ENCODE measurements around the gene RNASEL.
A peak's percentile ranks its signal among the peaks of the same experiment; 100 is the strongest.

RNASEL gene

GRCh38 chr1:182588500-182589396, at the start of gene RNASEL:
TSS of gene RNASEL (minus strand) at chr1:182589256. CDS start at chr1:182586806, 2,450 bp downstream.
- DNase-seq, result peak; percentile 62 to 65

DNA sequence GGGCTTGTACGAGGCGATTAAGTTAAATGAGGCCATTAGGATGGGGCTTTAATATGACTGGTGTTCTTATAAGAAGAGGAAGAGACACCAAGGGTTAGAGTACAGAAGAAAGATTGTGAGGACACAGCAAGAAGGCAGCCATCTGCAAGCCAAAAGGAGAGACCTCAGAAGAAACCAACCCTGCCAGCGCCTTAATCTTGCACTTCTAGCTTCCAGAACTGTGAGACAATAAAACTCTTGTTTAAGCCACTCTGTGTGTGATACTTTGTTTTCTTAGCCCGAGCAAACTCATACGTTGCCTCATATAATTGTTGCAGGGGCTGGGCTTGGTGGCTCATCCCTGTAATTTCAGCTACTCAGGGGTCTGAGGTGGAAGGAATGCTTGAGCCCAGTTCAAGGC, 48.7 kb upstream of the RNASEL start:
- DNase-seq, result no peak

GRCh38 chr1:182635871-182636270, 46.8 kb upstream of the RNASEL start:
- DNase-seq, result no peak

DNA sequence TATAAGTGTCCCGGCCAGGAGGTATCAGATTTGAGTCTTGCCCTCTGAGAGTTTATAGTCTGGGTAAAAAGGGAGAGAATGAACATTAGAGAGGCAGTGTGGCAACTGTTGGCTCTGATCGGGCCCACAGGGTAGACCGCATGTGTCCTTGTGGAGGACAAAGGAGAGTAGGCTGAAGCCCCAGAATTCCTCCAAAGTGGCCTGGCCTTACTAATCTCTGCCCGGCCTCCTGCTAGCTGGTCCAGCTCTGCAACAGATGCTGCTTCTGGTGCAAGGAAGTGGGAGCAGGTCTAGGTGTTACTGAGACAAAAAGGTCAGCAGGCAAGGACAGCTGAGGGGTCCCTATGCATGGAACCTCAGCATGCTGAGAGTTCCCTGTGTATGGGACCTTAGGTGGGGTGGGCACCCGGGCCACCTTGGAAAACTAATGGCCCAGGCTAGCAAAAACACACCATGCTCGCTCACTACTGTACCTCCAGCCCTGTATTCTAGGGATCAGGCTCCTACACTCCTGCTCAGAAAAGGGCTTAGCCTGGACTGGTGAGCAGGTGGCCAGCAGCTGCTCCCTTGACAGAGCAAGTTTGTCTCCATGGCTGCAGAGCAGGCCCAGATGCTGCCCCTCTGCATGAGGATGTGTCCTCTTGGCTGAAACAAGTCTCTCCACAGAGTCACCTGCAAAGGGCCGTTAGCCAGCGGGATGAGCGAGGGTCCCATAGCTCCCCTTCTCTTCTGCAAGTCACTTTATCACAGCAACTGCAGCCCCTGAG, 45.4 kb upstream of the RNASEL start:
- DNase-seq, result no peak

DNA sequence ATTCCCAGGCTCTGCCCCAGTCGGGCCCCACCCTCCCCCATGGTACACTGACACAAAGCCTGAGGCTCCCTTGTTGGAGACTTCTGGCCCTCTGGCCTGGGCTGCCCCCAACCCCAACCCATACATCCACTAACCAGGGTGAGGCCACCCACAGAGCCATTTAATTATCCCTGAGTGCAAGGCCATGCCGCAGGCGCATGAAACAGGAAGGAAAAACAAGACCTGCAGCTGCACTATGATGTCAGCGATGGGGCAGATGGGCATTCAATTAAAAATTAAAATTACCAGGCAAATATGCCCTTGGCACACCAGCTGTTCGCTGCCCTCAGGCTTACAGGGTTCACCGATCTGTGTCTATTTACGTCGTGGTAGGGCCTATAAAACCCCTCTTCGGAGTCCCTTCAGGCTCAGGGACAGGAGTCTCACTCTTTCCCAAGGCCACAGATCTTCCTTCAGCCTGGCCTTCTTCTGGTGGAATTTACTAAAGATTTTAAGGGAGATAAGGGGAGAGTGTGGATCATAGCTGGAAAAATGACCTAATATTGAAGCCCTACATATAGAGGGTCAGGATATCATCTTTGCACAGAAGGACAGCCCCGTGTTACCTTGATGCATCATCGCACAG, 44.7 kb upstream of the RNASEL start:
- DNase-seq, result no peak

DNA sequence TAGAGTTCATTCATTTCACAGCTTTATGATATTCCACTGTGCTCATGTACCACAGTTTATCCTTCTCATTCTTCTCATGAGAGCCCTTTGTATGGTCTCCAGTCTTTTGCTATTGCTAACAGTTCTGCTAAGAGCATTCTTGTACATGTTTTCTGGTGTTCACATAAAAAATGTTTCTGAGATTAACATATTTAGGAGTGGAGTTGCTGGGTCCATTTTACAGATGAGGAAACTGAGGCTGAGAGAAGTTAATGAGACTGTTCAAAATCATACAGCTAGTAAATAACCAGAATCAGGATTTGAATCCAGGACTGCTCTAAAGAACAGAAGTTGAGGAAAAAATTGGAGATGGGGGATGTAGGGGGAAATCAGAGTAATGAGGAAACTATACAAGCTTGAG, 44.0 kb upstream of the RNASEL start:
- no peak for DNase-seq

GRCh38 chr1:182632441-182632857, 43.4 kb upstream of the RNASEL start:
- peak in 1 of 2 experiments; percentile 19 for DNase-seq

DNA sequence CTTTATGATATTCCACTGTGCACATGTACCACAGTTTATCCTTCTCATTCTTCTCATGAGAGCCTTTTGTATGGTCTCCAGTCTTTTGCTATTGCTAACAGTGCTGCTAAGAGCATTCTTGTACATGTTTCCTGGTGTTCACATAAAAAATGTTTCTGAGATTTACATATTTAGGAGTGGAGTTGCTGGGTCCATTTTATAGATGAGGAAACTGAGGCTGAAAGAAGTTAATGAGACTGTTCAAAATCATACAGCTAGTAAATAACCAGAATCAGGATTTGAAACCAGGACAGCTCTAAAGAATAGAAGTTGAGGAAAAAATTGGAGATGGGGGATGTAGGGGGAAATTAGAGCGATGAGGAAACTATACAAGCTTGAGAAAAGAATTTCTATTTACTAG, 42.9 kb upstream of the RNASEL start:
- no peak for DNase-seq

DNA sequence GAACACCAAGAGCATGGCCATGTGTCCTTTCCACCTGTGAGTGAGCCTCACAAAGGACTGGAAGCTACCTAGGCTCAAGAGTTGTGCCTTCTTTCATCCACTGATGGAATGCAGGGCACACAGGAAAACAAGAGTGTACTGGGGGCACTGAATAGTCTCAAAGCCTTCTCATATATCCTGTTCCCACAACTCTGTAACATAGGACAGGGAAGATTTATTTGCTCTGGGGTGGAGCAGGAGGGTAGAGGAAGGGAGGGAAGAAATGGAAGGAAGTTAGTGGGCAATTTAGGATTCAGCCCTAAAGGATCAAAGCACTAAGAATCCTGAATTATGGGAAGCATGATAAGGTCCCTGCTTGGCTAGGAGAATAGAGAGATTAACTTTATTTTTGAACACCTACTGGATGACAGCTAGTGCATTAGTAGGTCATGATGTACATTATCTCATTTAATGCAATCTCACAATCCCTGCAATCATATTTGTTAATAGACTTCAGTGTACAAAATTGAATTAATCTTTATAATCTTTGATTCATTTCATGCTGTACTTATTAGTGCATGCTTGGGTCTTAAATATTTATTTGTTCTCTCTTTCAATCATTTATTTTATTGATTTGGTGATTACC, 42.1 kb upstream of the RNASEL start:
- DNase-seq, result no peak

- DNase-seq, result no peak
Measured at GRCh38 chr1:182630586-182630985, 41.5 kb upstream of the RNASEL start.

GRCh38 chr1:182629499-182630096, 40.5 kb upstream of the RNASEL start:
- peak in 1 of 2 experiments; percentile 40 for DNase-seq

DNA sequence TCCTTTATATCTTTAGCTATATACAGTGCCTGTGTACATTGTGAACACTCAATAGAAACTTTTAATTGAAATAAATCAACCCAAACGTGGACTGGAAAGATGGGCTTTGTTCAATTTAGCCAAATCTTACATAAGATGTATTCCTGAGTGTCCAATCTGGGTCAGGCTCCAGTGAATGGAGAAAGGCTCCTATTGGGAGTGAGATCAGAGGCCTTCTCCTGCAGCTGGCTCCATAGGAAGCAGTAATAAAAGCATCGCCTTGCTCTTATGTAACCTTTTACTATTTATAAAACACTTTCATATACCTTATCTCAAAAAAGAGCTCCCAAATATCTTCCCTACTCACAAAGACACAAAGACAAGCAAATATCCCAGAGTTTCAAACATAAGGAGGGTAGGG, 40.0 kb upstream of the RNASEL start:
- no peak for DNase-seq

GRCh38 chr1:182628657-182629056, 39.6 kb upstream of the RNASEL start:
- DNase-seq, result no peak

DNA sequence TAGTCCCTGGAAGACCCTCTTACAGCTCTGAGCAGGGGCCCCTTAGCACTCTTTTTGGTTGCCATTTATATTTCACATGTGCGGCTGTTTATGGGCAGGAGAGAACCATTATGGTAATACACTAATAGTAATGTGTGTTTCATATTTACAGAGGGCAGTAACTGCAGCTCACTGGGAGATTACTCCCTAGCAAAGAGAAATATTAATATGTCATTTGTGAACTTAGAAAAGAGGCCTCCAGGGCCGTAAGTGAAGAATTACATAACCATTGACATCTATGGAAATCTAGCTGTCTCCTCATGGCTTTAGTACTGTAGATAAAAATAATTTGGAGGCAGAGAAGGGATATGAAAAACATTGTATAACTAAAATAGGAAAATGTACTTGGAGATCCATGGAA, 38.6 kb upstream of the RNASEL start:
- no peak for DNase-seq

DNA sequence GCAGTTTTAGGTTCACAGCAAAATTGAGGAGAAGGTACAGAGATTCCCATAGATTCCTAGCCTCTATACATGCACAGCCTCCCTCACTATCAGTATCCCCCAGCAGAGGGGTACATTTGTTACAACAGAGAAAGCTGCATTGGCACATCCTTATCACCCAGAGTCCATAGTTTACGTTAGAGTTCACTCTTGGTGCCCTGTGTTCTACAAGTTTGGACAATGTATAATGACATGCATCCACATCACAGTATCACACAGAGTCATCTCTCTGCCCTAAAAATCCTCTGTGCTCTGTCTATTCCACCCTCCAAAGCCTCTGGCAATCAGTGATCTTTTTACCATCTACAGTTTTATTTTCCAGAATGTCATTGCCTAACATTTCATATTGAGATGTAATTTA, 37.5 kb upstream of the RNASEL start:
- DNase-seq, result no peak

GRCh38 chr1:182625719-182626504, 36.9 kb upstream of the RNASEL start:
- DNase-seq, result no peak

DNA sequence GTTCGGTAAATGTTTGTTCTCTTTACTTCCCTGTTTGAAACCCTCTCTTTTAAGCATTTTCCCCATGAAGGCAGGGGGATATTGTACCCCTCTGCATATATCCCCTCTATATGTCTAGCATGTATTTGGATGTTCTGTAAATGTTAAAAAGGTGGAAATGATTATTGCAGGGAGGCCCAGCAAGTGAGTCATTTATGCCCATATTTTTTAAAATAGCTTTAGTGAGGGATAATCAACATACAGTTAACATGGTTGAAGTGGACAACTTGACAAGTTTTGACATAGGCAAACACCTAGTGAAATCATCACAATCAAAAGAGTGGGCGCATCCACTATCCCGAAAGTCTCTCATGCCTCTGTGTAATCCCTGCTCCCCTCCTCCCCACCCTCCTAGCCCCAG, 36.0 kb upstream of the RNASEL start:
- no peak for DNase-seq

DNA sequence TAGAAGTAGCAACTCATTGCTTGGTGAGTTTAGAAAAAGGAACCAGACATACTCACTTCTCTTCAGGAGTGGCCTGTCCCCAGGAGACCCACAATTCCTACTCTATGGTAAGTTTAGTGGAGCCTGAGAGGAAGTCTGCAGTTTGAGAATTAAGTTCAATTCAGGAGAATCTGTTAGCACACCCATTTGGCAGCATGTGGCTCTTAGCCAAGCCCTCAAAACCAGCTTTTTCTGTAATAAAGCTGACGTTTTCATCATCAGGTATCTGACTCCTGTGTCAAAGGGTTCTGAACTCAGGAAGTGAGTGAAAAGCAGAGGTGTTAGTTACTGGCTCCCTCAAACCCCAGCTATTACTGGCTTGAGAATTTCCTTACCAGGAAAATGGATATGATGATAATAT, 35.5 kb upstream of the RNASEL start:
- DNase-seq, result no peak

DNA sequence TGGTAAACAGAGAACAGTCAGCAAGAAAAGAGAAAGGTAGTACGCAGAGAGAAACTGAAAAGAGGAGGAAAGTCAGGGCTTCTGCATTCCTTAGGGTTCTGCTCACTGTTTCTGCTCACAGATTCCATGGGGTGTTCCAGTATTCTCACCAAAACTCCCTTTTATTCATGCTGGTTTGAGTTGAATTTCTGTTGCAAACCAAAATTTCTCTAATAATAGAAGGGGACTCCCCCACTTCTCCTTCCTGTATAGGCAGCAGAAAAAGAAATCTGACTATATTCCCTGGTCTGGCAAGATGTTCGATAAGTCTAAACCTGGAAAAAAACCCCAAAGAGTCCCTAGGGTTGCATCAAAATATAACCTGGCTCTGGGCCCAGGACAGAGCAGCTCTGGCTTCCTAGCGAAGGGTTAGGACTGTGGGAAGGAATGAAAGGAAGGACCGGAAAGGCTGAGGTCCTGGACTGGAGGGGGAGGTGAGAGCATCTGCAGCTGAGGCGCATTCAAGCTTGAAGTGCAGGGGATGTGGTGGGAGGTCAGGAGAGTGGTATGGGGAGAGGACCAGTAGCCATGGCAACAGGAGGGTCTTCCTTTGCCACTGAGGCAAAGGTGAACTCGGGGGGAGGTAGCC, 34.0 kb upstream of the RNASEL start:
- DNase-seq, result no peak

- no peak for DNase-seq
Measured at GRCh38 chr1:182621906-182622305, 32.9 kb upstream of the RNASEL start.

DNA sequence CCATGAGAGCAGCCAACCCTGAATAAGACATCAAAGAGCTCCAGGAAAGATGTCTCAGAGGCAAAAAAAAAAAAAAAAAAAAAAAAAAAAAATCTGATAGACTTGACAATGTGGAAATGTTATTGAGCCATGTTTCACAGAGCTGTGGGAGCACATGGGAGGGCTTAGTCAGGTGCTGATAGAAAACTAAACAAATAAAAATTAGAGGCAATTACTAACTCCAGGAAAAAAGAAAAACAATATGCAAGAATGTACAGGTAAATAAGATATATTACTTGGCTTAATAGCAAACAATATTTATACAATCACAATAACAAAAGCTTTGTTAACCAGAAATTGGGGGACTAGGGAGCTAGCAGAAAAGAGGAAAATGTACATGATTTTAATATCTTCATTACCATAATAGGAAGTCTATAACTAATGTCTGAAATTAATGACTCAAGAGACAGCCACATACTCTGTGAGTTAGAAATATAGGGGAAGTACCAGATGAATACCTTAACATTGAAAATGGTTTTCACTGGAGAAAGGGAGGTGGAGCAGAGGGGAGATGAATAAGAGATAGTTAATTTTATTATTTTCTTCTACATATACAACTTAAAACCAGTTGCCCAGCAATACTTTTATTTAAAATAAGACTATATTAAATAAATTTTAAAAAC, 32.0 kb upstream of the RNASEL start:
- DNase-seq, result no peak
